ENCODE measurements around the gene FAM234B.
"Not testable (repeated sequence)": the region's sequence is repeated elsewhere in the genome, so short reads cannot be mapped to it uniquely, and the experiment has no call there.

Gene FAM234B

DNA sequence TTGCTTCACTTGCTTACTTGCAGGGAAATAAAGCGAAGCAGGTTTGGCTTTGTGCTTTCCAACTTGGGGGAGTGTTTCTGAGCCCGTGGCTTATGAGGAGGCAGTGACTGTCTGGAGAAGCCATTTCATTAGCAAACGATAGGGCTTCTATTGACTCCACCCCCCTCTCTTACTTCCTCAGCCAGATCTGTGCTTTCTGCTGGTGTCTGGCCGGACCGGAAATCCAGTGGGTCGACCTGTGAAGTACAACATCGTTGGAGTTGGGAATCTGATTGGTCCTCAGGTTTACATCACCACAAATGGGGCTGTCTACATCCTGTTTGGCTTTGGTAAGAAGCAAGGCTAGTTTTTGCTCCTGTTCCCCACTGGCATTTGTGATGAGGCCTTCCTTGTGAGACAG lies 22.3 kb downstream of the FAM234B start:
- H3K4me3 Mint-ChIP-seq, result no peak overlapping the region
- no peaks in the 10 kb centered on the region for H3K27me3 Mint-ChIP-seq
- H3K27ac Mint-ChIP-seq, result no peak overlapping the region
- peaks cover 28% of the 10 kb centered on the region for H3K36me3 Mint-ChIP-seq
- no peaks in the 10 kb centered on the region for H3K4me1 Mint-ChIP-seq (ENCODE audit: low read depth)
- H3K9me3 Mint-ChIP-seq (ENCODE audit: low read depth), result no peaks in the 10 kb centered on the region

DNA sequence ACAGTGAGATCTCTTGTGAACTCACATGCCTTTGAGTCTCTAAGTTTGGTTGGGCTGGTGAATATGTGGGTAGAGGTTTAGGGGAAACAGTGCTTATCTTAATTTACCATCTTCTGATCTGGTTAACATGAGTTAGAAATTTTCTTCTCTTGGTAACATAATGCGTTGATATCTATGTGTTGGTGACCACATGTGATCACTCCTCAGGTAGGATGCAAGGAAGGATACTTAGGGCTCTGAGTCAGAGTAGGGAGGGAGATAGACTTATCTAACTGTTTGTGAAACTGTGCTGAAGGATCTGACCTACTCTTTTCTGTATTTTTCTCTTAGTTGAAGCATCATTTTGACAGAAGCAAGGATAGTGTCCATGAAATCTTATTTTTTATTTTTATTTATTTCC lies 23.1 kb downstream of the FAM234B start:
- Mint-ChIP-seq H3K27ac (no peak overlapping the region), H3K4me1 (ENCODE audit: low read depth) (no peaks in the 10 kb centered on the region)

DNA sequence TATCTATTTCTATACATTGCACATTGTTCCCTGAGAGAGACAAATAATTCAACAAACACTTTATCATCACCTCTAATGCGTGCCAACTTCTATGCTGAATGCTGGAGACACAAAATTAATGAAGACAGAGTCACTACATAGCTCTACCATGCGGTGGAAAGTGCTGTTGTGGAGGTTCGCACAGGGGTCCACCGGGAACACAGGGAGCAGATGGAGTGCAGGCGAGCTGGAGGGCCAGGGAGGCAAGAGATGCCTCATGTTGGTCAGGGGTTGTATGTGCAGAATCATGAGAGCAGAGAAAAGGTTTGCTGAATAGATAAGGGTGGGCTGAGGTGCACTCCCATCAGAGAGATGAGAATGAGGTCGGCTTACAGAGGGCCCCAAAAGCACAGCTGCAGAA lies 25.2 kb downstream of the FAM234B start:
- no peaks in the 10 kb centered on the region for H3K9me3 Mint-ChIP-seq (ENCODE audit: low read depth)
- no peak overlapping the region for H3K4me3 Mint-ChIP-seq
- no peaks in the 10 kb centered on the region for H3K4me1 Mint-ChIP-seq (ENCODE audit: low read depth)
- no peaks in the 10 kb centered on the region for H3K27me3 Mint-ChIP-seq
- H3K36me3 Mint-ChIP-seq, result peaks cover 22% of the 10 kb centered on the region
- H3K27ac Mint-ChIP-seq, result no peak overlapping the region

More for the DNA sequence above, 23.1 kb downstream of the FAM234B start:
- H3K9me3 Mint-ChIP-seq (ENCODE audit: low read depth), result no peaks in the 10 kb centered on the region
- no peak overlapping the region for H3K4me3 Mint-ChIP-seq
- peaks cover 23% of the 10 kb centered on the region for H3K36me3 Mint-ChIP-seq
- H3K27me3 Mint-ChIP-seq, result no peaks in the 10 kb centered on the region

DNA sequence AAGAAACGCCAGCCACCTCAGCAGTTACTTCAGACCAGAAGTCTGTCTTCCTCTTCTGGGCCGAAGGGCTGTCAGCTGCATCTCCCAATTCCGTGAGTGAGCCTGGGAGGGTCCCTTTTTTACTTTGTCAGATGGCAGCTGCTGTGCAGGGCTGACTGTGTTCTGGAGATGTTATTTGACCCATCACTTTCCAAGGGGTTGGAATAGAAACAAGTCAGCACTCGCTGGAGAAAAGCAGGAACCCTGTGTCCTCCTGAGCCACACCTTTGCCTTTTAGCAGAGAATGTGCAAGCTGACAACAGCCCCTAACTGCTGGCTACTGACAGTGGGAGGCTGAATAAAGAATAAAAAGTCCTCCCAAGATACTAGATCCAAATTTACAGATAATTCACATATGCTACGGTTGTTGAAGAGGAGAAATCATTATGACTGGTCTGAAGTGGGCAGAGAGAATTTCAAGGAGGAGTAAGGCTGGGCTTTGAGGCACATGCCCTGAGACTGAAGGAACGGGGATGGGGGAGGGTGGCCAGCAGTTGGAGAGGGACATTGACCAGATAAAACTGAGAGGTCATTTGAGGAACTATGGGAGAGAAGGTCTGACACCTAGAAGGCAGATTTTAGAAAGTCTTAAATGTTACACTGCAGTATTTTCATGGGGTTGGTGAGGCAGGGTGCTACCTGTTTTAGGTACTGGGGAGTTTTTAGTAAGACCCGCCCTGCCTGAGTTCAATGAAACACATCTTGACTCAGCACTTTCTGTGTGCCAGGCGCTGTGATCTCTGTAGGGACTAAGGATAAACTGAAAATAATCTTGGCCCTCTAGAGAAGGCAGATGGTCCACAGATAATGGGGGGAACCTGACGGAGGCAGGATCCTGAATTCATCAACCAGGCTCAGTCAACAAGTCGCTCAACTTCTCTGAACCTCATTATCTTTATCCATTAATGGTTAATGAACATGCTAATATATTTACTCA lies 27.4 kb downstream of the FAM234B start:
- Mint-ChIP-seq H3K36me3 (peaks cover 23% of the 10 kb centered on the region), H3K4me1 (ENCODE audit: low read depth) (no peaks in the 10 kb centered on the region), H3K27me3 (no peaks in the 10 kb centered on the region), H3K4me3 (no peak overlapping the region), H3K9me3 (ENCODE audit: low read depth) (no peaks in the 10 kb centered on the region), H3K27ac (no peak overlapping the region)

DNA sequence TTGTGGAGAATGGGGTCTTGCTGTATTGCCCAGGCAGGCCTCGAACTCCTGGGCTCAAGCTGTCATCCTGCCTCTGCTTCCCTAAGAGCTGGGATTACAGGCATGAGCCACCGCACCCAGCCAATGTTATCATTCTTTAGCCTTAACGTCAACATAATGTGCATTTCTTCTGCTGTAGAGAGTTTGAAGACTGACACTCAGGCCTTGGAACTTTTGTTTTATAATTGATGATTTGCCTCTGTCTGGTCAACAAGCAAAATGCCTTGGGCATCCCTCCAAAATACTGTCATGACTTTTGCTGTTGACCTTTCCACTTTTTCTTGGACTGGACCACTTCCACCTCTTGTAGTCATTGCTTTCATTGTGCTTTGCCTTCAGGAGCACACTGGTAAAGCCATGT lies 29.0 kb downstream of the FAM234B start:
- Mint-ChIP-seq H3K4me3 (no peak overlapping the region), H3K9me3 (ENCODE audit: low read depth) (no peaks in the 10 kb centered on the region), H3K4me1 (ENCODE audit: low read depth) (no peaks in the 10 kb centered on the region), H3K27ac (no peak overlapping the region), H3K36me3 (peaks cover 24% of the 10 kb centered on the region), H3K27me3 (no peaks in the 10 kb centered on the region)

DNA sequence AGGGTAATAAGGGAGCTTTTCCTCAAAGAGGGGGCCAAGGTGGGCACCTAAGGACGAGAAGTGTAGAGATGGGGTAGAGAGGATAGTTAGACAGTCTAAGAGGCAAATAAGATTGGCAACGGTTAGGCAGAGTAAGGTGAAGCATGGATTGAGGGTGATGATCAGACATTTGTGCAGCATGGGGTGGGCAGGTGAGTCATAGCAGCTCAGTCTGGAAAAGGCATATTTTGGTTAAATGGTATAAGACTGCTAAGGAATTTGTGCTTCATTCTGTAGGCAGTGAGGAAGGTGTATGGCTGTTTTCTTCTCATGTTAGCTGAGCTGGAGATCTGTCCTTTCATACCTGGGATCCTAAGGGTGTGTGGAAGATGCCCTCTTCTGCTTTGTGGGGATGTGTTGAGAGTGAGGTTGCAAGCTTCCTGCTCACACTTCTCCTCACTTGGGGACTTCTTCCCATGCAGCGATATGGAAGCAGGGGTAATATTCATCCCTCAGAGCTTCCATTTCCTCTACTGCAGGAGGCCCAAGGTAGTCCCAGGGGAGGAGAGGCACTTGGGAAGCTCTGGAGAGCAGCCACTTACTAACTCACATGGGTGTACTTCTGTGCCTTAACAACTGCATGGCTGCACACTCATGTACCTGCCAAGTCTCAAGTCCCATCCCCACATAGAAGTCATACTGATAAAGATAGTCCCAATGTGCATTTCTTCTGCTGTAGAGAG lies 30.4 kb downstream of the FAM234B start:
- peaks cover 23% of the 10 kb centered on the region for H3K36me3 Mint-ChIP-seq
- no peaks in the 10 kb centered on the region for H3K4me1 Mint-ChIP-seq (ENCODE audit: low read depth)
- no peaks in the 10 kb centered on the region for H3K9me3 Mint-ChIP-seq (ENCODE audit: low read depth)
- no peak overlapping the region for H3K27ac Mint-ChIP-seq
- H3K4me3 Mint-ChIP-seq, result no peak overlapping the region
- H3K27me3 Mint-ChIP-seq, result no peaks in the 10 kb centered on the region

DNA sequence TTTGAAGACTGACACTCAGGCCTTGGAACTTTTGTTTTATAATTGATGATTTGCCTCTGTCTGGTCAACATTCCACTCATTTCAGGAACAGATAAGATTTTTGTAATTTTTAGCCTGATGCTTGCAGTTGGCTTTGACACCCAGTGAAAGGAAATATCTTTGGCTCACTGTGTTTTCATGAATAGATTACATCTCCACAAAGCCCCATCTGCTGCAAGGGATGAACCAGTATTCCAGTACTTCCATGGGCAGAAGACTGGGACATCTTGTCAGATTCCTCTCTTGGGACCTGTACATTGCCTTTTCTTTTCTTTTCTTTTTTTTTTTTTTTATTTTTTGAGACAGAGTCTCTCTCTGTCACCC lies 30.9 kb downstream of the FAM234B start:
- peaks cover 25% of the 10 kb centered on the region for H3K36me3 Mint-ChIP-seq
- H3K27ac Mint-ChIP-seq, result no peak overlapping the region
- no peaks in the 10 kb centered on the region for H3K27me3 Mint-ChIP-seq
- H3K9me3 Mint-ChIP-seq (ENCODE audit: low read depth), result no peaks in the 10 kb centered on the region
- no peak overlapping the region for H3K4me3 Mint-ChIP-seq
- no peaks in the 10 kb centered on the region for H3K4me1 Mint-ChIP-seq (ENCODE audit: low read depth)

DNA sequence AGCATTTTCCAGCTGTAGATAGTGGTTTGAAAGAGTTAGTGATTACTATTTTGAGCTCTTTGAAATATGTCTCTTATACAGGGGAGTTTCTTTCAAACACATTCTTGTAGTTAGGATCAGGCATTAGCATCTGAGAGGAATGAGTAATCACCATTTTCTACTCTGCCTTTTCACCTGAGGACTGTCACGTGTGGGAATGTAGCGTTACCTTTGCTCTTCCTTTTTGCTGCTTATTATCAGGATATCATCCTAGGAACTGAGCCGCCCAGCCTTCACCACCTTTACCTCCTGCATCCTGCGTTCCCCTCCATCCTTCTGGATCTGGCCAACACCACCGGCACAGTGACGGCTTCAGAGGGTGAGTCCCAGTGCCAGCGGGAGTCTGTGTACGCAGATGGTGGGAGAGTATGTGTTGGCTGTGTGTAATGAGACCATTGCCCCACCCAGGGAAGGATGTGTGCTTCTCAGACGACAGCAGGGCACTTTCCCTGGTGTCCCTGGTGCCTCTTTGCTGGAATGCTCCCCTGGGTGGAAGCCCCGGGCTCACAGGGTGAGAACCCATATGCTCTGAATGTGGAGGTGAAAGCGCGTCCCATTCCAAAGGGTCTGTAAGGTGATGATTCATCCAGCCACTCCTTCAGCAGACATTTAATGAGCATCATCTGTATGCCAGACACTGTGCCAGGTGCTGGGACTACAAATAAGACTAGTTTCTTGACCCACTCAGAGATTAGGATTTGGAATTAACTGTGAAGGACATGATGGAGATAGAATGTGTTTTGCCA lies 31.8 kb downstream of the FAM234B start:
- peaks cover 31% of the 10 kb centered on the region for H3K36me3 Mint-ChIP-seq
- H3K4me3 Mint-ChIP-seq, result no peak overlapping the region
- H3K27ac Mint-ChIP-seq, result no peak overlapping the region
- H3K9me3 Mint-ChIP-seq (ENCODE audit: low read depth), result no peaks in the 10 kb centered on the region
- no peaks in the 10 kb centered on the region for H3K27me3 Mint-ChIP-seq
- H3K4me1 Mint-ChIP-seq (ENCODE audit: low read depth), result no peaks in the 10 kb centered on the region

DNA sequence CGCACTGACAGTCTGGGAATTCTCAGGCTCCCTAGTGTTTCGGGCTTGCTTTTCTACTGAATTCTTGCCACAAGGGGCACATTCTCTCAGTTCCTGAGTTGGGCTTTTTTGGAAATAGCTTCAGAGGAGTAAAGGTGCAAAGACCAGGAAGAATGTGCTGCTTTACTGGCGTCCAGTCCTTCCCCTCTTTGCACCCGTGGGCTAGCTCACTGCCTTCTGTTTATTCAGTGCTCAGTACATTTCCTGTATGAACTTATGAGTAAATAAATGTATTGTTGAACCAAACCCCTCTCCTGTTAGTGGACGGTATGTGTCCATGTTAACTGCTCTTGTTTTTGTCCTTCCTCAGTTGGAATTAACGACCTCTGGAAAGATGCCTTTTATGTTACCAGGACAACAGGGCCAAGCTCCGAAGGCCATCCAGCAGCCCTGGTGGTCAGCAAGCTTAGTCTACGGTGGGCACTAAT lies 35.3 kb downstream of the FAM234B start:
- no peak overlapping the region for H3K4me3 Mint-ChIP-seq
- peaks cover 24% of the 10 kb centered on the region for H3K36me3 Mint-ChIP-seq
- no peaks in the 10 kb centered on the region for H3K27me3 Mint-ChIP-seq

DNA sequence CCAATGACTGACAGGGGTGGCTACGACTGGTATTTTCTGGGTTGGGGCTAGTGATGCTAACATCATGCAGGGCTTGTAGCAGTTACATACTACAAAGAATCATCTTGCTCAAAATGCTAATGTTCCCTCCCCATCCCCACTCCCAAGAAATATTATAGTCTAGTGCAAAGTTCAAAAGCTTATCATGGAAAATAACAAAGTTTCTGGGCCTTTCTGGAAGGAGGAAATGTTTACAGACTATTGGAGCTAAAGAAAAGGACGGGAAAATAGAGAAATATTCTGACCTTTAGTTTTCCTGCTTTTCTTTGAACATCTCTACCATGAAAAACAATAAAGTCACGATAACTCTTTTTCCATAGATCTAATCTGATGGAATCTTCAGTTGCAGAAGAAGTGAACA lies 36.1 kb downstream of the FAM234B start:
- H3K4me1 Mint-ChIP-seq (ENCODE audit: low read depth), result no peaks in the 10 kb centered on the region
- no peaks in the 10 kb centered on the region for H3K9me3 Mint-ChIP-seq (ENCODE audit: low read depth)
- no peaks in the 10 kb centered on the region for H3K27me3 Mint-ChIP-seq
- no peak overlapping the region for H3K4me3 Mint-ChIP-seq
- peaks cover 24% of the 10 kb centered on the region for H3K36me3 Mint-ChIP-seq
- no peak overlapping the region for H3K27ac Mint-ChIP-seq

More for the DNA sequence above, 35.3 kb downstream of the FAM234B start:
- Mint-ChIP-seq H3K9me3 (ENCODE audit: low read depth) (no peaks in the 10 kb centered on the region), H3K4me1 (ENCODE audit: low read depth) (no peaks in the 10 kb centered on the region), H3K27ac (no peak overlapping the region)

DNA sequence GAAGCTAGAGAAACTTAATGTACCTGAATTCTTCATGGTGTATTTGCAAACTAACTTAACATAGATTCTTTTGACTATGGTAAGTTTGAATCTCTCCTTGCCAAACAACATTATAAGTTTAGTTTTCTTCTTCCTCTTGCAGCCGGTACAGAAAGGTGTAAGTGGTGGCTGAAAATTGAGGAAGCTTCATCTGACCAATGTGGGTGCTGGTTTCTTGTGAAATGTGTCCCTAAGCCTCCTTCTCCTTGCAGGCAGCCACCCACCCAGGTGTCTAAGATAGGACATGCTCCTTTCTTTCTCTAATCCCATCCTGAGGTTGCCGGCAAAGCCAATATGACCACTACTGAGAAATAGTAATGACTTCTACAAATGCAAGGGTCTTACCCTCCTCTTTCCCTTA lies 38.7 kb downstream of the FAM234B start:
- Mint-ChIP-seq H3K27me3 (no peaks in the 10 kb centered on the region), H3K27ac (no peak overlapping the region), H3K4me1 (ENCODE audit: low read depth) (no peaks in the 10 kb centered on the region), H3K36me3 (peaks cover 21% of the 10 kb centered on the region), H3K4me3 (no peak overlapping the region), H3K9me3 (ENCODE audit: low read depth) (no peaks in the 10 kb centered on the region)

DNA sequence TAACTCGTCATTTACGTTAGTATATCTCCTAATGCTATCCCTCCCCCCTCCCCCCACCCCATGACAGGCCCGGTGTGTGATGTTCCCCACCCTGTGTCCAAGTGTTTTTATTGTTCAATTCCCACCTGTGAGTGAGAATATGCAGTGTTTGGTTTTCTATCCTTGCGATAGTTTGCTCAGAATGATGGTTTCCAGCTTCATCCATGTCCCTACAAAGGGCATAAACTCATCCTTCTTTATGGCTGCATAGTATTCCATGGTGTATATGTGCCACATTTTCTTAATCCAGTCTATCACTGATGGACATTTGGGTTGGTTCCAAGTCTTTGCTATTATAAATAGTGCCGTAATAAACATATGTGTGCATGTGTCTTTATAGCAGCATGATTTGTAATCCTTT lies 39.5 kb downstream of the FAM234B start:
- not testable (repeated sequence) for H3K9me3 Mint-ChIP-seq (ENCODE audit: low read depth); H3K4me3 Mint-ChIP-seq; H3K4me1 Mint-ChIP-seq (ENCODE audit: low read depth); H3K27ac Mint-ChIP-seq; H3K27me3 Mint-ChIP-seq
- H3K36me3 Mint-ChIP-seq, result peaks cover 18% of the 10 kb centered on the region

DNA sequence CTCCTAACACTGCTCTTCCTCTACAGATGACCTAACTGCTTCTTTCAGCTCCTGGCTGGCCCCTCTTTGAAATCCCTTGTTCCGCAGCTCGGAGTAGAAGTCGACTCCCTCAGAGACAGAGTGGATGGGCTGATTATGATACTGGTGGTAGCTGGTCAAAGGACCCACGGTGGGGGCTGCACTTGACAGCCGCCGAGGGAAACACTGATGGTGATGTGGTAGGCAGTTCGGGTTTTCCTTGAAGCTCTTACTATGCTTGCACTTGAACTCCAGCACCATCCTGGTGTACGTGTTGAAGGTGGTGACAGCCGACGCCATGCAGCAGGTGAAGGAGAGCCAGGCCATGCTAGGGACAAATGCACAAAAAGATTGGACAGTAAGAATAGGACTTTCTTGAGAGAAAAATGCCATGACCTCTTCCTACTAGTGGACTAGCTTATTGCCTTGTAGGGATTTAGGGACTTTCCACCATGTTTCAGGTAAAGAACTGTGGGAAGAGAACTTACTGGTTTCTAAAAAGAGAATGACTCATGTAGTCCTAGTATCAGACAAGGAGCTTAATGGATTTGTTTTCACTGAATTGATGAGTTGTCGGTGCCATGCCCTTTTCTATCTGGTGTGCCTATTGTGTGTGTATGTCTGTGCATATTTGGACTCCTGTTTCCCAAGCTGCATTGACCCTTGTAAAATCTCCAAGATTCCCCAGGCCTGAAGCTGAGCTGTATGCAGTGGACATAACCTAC lies 40.9 kb downstream of the FAM234B start:
- no peak overlapping the region for H3K4me3 Mint-ChIP-seq
- no peaks in the 10 kb centered on the region for H3K27me3 Mint-ChIP-seq
- no peaks in the 10 kb centered on the region for H3K9me3 Mint-ChIP-seq (ENCODE audit: low read depth)
- H3K27ac Mint-ChIP-seq, result no peak overlapping the region
- H3K36me3 Mint-ChIP-seq, result peaks cover 12% of the 10 kb centered on the region
- no peaks in the 10 kb centered on the region for H3K4me1 Mint-ChIP-seq (ENCODE audit: low read depth)

DNA sequence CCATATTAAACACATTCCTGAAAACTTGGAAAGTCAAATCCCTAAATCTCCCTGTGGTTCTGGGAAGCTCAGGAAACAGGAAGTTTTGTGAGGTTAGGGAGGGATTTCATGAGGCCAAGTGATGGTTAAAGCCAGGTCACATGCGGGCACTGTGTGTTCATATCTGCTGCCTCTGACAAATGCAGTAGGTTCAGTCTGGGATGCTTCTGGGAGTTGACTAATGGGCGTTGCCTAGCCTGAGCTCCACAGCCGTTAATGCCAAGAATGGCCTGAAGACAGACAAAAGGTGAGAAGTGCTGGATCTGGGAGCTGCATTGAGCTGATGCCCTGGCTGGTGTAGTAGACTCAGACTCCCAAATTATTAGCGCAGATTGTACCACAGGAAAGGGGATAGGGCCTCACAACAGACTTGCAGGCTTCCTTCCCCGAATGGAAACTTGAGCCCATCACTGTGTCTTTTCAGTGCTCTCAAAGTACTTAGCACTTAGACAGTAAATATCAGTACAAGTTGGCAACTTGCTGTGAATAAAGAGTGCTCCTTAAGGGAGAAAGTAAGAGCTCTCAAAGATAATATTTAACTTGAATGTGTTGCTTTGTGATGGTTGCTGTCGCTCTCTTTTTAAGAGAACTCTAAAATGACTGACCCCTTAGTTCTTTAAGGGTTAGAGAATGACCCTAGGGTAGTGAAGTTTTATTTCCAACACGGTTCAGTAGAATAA lies 41.9 kb downstream of the FAM234B start:
- H3K4me1 Mint-ChIP-seq (ENCODE audit: low read depth), result no peaks in the 10 kb centered on the region
- no peak overlapping the region for H3K27ac Mint-ChIP-seq
- H3K36me3 Mint-ChIP-seq, result peaks cover 4% of the 10 kb centered on the region
- no peaks in the 10 kb centered on the region for H3K27me3 Mint-ChIP-seq
- H3K4me3 Mint-ChIP-seq, result no peak overlapping the region
- no peaks in the 10 kb centered on the region for H3K9me3 Mint-ChIP-seq (ENCODE audit: low read depth)

Measured in activated naive CD8-positive, alpha-beta T cell (primary cell).